SHP77 treated with DMSO at 0.1 percent for 48 hours (cell line): ENCODE results near the gene ASF1B.

Experiments used
- DNase-seq: peaks from one replicate; lab custom pipeline; 2025; lab: John Stamatoyannopoulos, UW

The ASF1B gene

GRCh38 chr19:14138576-14139265 lies 2.3 kb upstream of the ASF1B start:
- no peak for DNase-seq

GRCh38 chr19:14135985-14136508 lies 342 bp downstream of the ASF1B start:
- DNase-seq = no peak

- DNase-seq = no peak
Observed at GRCh38 chr19:14135355-14135754, 1.0 kb downstream of the ASF1B start.

- DNase-seq = no peak
Observed at GRCh38 chr19:14127929-14128509, 8.4 kb downstream of the ASF1B start.

GRCh38 chr19:14127176-14127575 lies 9.2 kb downstream of the ASF1B start:
- no peak for DNase-seq

- DNase-seq = no peak
Observed at GRCh38 chr19:14122924-14123323, 13.5 kb downstream of the ASF1B start.

GRCh38 chr19:14120497-14120780 lies 15.9 kb downstream of the ASF1B start:
- no peak for DNase-seq

- no peak for DNase-seq
Observed at GRCh38 chr19:14119644-14120496, 16.5 kb downstream of the ASF1B start.

GRCh38 chr19:14119146-14119545 lies 17.2 kb downstream of the ASF1B start:
- DNase-seq = no peak

- DNase-seq = peak; percentile 52
Observed at GRCh38 chr19:14118165-14119051, 18.0 kb downstream of the ASF1B start.

- DNase-seq = peak; percentile 94
Observed at GRCh38 chr19:14117668-14118164, 18.7 kb downstream of the ASF1B start, which contains the start of gene PRKACA. TSS of gene PRKACA (minus strand) at chr19:14117762. CDS start at chr19:14117547, 215 bp downstream.

GRCh38 chr19:14116918-14117578 lies 19.3 kb downstream of the ASF1B start:
- no peak for DNase-seq

- no peak for DNase-seq
Observed at GRCh38 chr19:14116525-14116917, 19.9 kb downstream of the ASF1B start.

GRCh38 chr19:14115756-14116155 lies 20.6 kb downstream of the ASF1B start:
- DNase-seq = no peak

GRCh38 chr19:14114854-14115253 lies 21.5 kb downstream of the ASF1B start:
- no peak for DNase-seq

- DNase-seq = no peak
Observed at GRCh38 chr19:14114439-14114838, 21.9 kb downstream of the ASF1B start.

GRCh38 chr19:14113762-14114414 lies 22.5 kb downstream of the ASF1B start:
- DNase-seq = no peak

- no peak for DNase-seq
Observed at GRCh38 chr19:14112809-14113385, 23.5 kb downstream of the ASF1B start.

- DNase-seq = no peak
Observed at GRCh38 chr19:14112051-14112808, 24.2 kb downstream of the ASF1B start.
